Measurements from ENCODE around the gene RNU4-1.
A peak's percentile ranks its signal among the peaks of the same experiment; 100 is the strongest.
"Not testable (repeated sequence)": the region's sequence is repeated elsewhere in the genome, so short reads cannot be mapped to it uniquely, and the experiment has no call there.

The RNU4-1 gene

DNA sequence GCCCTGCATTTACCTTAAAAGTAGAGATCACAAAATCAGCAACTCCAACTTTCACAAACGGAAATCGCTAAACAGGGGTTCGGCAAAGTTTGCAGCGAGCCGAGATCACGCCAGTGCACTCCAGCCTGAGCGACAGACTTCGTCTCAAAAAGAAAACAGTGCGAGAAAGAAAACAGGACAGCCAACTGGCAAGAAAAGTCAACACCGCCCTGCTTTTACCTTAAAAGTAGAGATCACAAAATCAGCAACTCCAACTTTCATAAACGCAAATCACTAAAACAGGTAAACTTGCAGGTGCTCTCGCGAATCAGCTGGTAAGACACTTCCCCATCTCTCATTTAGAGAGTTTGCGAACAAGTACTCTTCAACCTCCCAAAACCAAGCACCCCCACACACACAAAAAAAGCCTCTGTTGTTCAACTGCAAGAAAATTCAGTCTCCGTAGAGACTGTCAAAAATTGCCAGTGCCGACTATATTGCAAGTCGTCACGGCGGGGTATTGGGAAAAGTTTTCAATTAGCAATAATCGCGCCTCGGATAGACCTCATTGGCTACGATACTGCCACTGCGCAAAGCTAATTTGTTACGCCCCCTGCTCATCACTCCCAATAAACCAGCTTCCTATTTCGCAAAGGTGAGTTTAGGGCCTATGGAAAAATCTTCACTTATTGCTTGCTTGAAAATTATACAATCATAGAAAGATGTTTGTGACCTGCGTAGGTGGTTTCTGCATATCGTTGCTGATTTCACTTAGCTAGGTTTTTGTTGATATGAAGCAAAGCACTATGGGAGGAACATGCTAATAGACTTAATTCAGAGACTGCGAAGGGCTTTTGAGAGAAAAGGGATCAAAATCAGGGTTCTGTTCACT lies at the start of gene RNU4-1:
Gene RNU4-1 (minus strand): TSS at position 577 of the 871 bp plus-strand sequence.
- DNase-seq (ENCODE audit: extremely low read depth in 1 of 2, low read depth in 1 of 2) = peak; percentile 40 to 61

DNA sequence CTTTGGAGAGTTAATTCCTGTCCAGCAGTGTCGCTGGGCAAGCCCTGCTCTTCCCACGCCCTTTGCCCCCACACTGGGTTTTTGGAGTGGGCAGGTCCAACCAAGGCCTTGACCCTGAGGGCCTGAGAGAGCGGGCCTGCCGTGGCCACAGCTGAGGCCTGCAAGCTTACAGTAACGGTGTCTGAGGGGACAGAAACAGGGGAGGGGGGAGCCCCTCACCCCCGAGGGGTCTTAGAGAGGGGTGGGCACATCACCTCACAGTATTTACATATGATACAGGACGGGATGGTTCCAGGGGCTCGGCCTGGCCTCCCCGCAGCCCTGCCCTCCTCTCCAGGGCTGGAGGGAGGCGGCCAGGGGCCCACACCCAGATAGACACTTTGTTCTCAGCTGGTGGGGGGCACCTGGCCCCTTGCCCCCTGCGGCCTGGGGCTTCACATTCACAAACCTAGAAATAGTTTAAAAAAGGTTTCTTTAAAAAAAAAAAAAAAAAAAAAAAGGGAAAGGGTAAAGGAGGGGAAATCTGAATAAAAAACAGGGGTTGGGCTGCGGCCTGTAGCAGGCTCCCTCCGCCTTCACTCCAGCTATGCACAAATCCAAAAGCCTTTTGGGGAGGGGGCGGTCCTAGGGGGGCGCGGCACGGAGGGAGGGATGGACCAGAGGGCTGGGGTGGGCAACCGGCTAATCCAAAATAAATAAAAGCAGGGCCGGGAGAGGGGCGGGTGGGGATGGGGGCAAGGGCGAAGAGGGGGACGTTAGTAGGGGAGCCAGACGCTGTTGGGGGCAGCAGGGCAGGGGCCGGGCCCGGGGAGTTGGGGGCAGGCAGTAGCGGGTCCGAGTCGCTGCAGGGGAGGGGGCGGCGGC lies 49.4 kb upstream of the RNU4-1 start:
- no peak for DNase-seq (ENCODE audit: extremely low read depth in 1 of 2, low read depth in 1 of 2)

DNA sequence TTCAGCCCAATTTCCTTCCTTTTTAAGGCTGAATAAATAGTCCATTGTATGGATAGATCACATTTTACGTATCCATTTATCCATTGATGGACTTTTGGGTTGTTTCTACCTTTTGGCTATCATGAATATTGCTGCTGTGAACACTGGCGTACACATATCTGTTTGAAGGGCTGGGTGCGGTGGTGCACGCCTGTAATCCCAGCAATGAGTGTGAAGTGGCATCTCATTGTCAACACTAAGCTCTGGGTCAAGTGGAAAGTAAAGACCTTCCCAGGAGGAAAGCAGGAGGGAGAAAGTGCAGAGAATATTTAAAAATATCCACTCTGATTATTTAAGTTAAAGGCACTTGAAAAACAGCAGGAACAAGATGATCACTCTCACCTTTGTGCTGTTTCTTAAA lies 46.2 kb upstream of the RNU4-1 start:
- DNase-seq (ENCODE audit: extremely low read depth in 1 of 2, low read depth in 1 of 2) = no peak

DNA sequence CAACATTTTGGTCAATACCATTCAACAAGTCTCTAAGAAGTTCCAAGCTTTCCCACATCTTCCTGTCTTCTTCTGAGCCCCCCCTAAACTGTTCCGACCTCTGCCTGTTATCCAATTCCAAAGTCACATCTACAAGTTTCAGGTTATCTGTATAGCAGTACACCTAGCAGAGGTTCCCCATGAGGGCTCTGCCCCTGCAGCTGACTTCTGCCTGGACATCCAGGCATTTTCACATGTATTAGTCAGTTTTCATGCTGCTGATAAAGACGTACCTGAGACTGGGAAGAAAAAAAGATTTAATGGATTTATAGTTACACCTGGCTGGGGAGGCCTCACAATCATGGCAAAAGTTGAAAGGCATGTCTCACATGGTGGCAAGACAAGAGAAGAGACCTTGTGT lies 44.7 kb upstream of the RNU4-1 start:
- no peak for DNase-seq (ENCODE audit: extremely low read depth in 1 of 2, low read depth in 1 of 2)

GRCh38 chr12:120336392-120336791 lies 43.4 kb upstream of the RNU4-1 start:
- not testable (repeated sequence) for DNase-seq (ENCODE audit: extremely low read depth in 1 of 2, low read depth in 1 of 2)

DNA sequence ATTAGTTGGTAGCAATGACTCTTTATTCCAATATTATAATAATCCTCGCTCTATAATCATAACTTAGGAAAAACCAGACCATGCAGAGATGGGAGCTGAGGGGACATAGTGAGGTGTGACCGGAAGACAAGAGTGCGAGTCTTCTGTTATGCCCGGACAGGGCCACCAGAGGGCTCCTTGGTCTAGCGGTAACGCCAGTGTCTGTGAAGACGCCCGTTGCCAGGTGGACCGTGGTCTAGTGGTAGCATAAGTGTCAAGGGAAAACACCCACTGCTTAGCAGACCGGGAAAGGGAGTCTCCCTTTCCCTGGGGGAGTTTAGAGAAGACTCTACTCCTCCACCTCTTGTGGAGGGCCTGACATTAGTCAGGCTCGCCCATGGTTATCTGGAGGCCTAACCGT lies 42.4 kb upstream of the RNU4-1 start:
- not testable (repeated sequence) for DNase-seq (ENCODE audit: extremely low read depth in 1 of 2, low read depth in 1 of 2)

GRCh38 chr12:120332523-120332922 lies 39.5 kb upstream of the RNU4-1 start:
- DNase-seq (ENCODE audit: extremely low read depth in 1 of 2, low read depth in 1 of 2) = no peak

DNA sequence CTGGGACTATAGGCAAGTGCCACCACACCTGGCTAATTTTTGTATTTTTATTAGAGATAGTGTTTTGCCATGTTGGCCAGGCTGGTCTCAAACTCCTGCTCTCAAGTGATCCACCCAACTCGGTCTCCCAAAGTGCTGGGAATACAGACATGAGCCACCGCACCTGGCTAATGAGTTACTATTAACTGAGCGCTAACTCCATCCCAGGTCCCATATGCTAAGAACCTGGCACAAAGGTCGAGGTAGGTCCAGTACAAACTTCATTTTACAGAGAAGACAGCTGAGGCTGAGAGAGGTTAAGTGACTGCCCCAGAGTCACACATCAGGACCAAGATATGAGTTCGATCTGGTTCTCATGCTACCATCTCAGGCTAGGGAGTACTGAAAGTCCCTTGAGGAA lies 39.0 kb upstream of the RNU4-1 start:
- DNase-seq (ENCODE audit: extremely low read depth in 1 of 2, low read depth in 1 of 2) = no peak

GRCh38 chr12:120331390-120331789 lies 38.4 kb upstream of the RNU4-1 start:
- DNase-seq (ENCODE audit: extremely low read depth in 1 of 2, low read depth in 1 of 2) = no peak

- no peak for DNase-seq (ENCODE audit: extremely low read depth in 1 of 2, low read depth in 1 of 2)
Observed at GRCh38 chr12:120328228-120328627, 35.2 kb upstream of the RNU4-1 start.

DNA sequence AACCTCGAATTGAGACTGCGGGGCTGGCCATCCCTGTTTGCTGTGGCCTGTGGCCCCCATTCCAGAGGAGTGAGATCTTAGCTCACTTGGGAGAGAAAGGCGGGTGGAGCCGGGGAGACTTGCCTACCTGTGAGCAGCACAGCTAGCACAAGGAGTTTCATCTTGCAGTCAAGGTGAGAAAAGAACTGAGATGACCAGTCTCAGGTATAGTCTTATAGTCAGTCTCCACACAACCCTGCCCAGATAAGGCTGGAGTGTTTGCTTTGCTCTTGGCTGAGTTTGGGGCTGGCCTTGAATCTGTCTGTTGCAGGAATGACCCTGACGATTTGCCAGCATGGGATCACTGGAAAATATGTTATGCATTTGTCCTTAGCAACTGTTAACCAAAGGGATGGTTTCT lies 34.6 kb upstream of the RNU4-1 start, which contains the start of gene PLA2G1B:
Gene PLA2G1B (minus strand): TSS at position 187 of the 400 bp plus-strand sequence. CDS start 26 bp downstream, at position 161.
- DNase-seq (ENCODE audit: extremely low read depth in 1 of 2, low read depth in 1 of 2) = no peak

GRCh38 chr12:120324841-120325417 lies 31.9 kb upstream of the RNU4-1 start:
- no peak for DNase-seq (ENCODE audit: extremely low read depth in 1 of 2, low read depth in 1 of 2)

DNA sequence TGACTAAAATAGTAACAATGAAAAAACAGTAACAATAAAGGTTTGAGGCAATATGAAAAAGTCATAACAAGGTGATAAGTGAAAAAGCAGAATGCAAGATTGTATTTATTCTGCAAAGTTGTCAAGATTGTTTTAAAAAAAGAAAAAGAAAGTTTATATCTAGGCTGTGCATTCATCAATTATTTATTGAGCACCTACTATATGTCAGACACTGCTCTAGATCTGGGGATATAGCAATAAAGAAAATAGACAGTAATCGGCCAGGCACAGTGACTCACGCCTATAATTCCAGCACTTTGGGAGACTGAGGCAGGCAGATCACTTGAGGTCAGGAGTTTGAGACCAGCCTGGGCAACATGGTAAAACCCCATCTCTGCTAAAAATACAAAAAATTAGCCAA lies 30.7 kb upstream of the RNU4-1 start:
- no peak for DNase-seq (ENCODE audit: extremely low read depth in 1 of 2, low read depth in 1 of 2)

- no peak for DNase-seq (ENCODE audit: extremely low read depth in 1 of 2, low read depth in 1 of 2)
Observed at GRCh38 chr12:120321382-120322202, 28.6 kb upstream of the RNU4-1 start.

DNA sequence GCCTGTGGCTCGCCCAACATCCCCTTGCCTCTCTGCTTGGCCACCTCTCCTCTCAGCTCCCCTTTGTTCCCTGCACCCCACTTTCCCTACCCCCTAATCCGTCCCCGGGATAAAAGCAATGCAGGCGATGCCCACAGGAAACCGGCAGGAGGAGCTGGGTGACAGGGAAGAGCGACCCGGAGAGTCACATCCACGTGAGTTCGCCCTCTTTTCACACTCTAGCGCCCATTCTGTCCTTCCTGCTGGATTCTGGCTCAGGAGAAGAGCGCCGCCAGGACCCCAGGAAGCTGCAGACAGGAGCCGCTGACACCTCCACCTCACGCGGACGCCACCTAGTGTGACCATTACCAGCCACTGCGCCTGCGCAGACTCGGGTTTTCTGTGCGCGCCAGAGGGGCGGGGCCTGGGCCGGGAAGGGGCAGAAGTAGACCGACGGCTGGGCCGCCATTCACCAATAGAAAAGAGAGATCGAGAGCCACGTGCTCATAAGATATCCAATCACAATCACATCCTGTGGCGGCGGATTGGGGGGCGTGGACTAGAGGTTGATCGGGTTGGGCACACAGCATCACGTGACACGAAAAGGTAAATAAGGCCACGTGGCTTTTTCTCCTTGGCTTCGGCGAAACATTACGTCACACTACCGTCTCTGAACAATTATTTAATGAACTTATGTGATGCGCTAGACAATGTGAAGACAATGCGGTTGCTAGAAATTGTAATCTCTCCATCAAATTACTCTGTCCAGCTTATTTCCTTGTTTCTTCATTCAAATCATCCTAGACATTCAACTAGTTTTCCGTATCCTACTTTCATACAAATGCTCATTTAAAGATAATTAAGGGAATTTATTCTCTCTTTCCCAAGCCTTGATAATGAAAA lies 24.4 kb upstream of the RNU4-1 start:
- peak; percentile 99 for DNase-seq (ENCODE audit: extremely low read depth in 1 of 2, low read depth in 1 of 2)

GRCh38 chr12:120316798-120317223 lies 23.8 kb upstream of the RNU4-1 start:
- DNase-seq (ENCODE audit: extremely low read depth in 1 of 2, low read depth in 1 of 2) = no peak

DNA sequence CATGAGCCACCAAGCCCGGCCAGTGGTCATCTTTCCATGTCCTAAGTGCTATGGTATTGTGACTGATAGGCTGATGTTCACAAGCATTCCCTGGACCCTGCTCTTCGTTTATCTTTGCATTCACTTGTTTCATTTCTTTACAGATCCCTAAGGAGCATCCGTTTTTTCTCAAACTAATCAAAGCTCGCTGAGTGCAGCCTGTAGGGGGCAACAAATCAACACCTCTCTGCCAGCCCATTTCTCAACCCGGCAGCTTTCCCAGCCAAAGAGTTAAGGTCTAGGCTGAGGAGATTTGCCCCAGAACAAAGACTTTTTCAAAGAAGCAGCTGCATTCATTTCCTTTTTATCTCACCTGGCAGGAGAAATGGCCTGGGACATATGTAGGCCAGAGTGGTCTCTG lies 21.2 kb upstream of the RNU4-1 start:
- DNase-seq (ENCODE audit: extremely low read depth in 1 of 2, low read depth in 1 of 2) = no peak

GRCh38 chr12:120301962-120302815 lies 9.2 kb upstream of the RNU4-1 start, which contains the start of gene SIRT4:
Gene SIRT4 (plus strand): TSS chr12:120302321. CDS start chr12:120303562, 1,241 bp downstream.
- DNase-seq (ENCODE audit: extremely low read depth in 1 of 2, low read depth in 1 of 2) = peak; percentile 80 to 82

DNA sequence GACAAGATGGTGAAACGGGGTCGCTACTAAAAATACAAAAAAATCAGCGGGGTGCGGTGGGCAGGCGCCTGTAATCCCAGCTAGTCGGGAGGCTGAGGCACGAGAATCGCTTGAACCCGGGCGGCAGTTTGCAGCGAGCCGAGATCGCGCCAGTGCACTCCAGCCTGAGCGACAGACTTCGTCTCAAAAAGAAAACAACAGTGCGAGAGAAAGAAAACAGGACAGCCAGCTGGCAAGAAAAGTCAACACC lies 701 bp downstream of the RNU4-1 start:
- no peak for DNase-seq (ENCODE audit: extremely low read depth in 1 of 2, low read depth in 1 of 2)
